MCF 10A (cell line): Measurements from ENCODE around the gene SPACA7. TPM values are rescaled to one million over a fixed set of nuclear protein-coding genes. Genes with fewer than 3 reads are reported as not detected.

Source experiments
- BruUV-seq: library from RNA; stranded (reverse); fragments of 400-500 nt; replicated peaks from 2 replicates; lab custom pipeline; 2021; lab: Mats Ljungman, UMichigan
- CTCF ChIA-PET: fragments of 300-600 bp; sonication (Branson Sonifier 250); formaldehyde crosslinking; extraction: SDS; loops from one replicate; lab custom pipeline; 2021; ENCODE audit warnings: antibody characterized with exemption, inconsistent platforms; lab: Yijun Ruan, JAX
- POLR2A ChIA-PET: fragments of 300-600, 350-650 bp; sonication (Branson Sonifier 250); formaldehyde crosslinking; extraction: SDS; loops from one replicate; lab custom pipeline; 2020; ENCODE audit warnings: antibody characterized with exemption, inconsistent platforms; lab: Yijun Ruan, JAX
- DNase-seq: peaks from one replicate; pipeline ENCODE4 v3.0.0-alpha.2; 2018; ENCODE audit not compliant: unreplicated experiment
- H3K27ac Mint-ChIP-seq: one replicate; pipeline ENCODE4 v1.8.0; 2022; ENCODE audit warnings: mild to moderate bottlenecking, low read depth, mixed read lengths; ENCODE audit not compliant: unreplicated experiment
- H3K27me3 Mint-ChIP-seq: one replicate; pipeline ENCODE4 v1.8.0; 2022; ENCODE audit warnings: mixed read lengths; ENCODE audit not compliant: insufficient read depth, unreplicated experiment
- H3K36me3 Mint-ChIP-seq: one replicate; pipeline ENCODE4 v1.8.0; 2022; ENCODE audit warnings: mild to moderate bottlenecking, moderate library complexity, mixed read lengths; ENCODE audit not compliant: insufficient read depth, unreplicated experiment
- H3K4me1 Mint-ChIP-seq: one replicate; pipeline ENCODE4 v1.8.0; 2022; ENCODE audit warnings: mixed read lengths; ENCODE audit not compliant: insufficient read depth, unreplicated experiment
- H3K4me3 Mint-ChIP-seq: one replicate; pipeline ENCODE4 v1.8.0; 2022; ENCODE audit warnings: mild to moderate bottlenecking, moderate library complexity, mixed read lengths; ENCODE audit not compliant: unreplicated experiment
- H3K9me3 Mint-ChIP-seq: one replicate; pipeline ENCODE4 v1.8.0; 2022; ENCODE audit warnings: mixed read lengths; ENCODE audit not compliant: unreplicated experiment
- intact Hi-C: fragments of 100-400 bp; cut with micrococcal nuclease; formaldehyde crosslinking; loops from 2 replicates; pipeline ENCODE4 v1.14.1; 2022
- total RNA-seq: library from RNA; stranded (reverse); gene quantifications from 2 replicates; pipeline ENCODE4 v1.2.3, GENCODE V29; 2022
- TF ChIP-seq, protein P1 (sequence below): fragments of 200-600 bp; IDR thresholded peaks from one replicate; pipeline ENCODE4 v1.8.0; 2022; ENCODE audit warnings: antibody characterized with exemption, mild to moderate bottlenecking; ENCODE audit not compliant: unreplicated experiment

Gene SPACA7
- total RNA-seq, 1 experiment from 2014 or later = not detected

DNA sequence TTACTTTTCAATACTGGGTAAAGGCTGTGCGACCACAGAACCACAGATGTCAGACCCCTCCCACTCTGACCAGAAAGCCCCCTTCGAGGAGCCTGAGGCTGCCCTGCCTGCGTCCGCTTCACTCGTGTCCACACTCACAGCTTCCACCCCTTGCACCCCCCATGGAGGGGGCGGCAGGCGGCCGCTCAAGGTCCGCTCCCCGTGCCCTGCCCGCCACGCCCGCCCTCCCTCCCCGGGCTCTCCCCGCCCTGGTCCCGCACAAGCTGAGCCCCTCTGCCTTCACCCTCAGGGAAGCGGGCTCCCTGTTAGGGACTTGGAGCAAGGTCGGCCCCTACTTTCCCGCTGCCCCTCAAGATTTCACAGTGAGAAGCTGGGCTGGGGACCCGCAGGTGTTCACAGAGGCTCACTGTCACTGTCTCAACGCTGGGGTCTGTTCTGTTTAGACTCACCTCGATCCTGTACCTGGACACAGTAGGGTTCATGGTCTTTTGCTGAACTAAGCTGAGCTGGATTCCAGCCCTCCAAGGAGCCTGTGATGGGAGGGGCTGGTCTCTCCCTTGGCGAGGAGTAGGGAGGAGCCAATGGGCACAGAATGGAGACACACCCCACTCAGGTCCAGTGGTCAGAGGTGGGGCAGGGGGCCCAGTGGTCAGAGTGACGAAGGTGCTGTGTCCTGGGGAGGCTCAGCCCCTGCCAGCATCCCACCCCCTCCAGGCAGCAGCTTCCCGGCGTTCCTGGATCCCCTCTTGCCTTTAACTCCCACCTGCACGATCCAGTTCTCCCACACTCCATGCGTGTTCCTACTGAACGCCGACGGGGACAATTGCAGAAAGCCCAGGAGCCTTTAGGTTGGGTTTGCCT lies 69.5 kb downstream of the SPACA7 start:
- intact Hi-C loops = no loop called here
- H3K27me3 Mint-ChIP-seq = no peaks in the 10 kb centered on the region

DNA sequence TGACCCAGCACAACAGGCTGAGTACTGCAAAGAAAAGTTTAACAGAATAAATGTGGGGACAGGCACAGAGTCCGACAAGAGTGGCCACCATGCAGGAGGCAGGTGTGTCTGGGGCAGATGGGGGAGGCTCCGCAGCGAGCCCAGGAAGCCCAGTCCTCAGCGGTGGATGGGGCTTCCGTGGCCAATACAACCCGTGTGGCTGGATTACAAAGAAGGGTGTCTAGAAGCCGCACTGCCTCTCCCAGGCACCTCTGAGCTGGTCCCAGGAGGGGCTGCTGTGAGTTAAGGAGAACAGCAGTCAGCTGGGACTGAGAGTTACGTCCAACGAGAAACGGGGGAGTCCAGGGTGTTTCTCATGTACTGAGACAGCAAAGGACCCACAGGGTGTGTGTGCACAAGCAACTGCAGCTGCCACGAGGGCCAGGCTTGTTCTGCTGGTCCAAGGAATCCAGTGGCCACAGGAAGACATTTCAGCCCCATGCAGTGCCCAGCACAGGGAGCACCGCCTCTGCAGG lies 70.2 kb downstream of the SPACA7 start:
- CTCF ChIA-PET = interaction anchor here (0.9 to 9.0 kb wide), 5 partner anchors 9 to 971 kb away, joined by 3 to 161 read pairs (median 5); no protein-coding TSS in a partner anchor
- intact Hi-C loops = no loop called here

More for the DNA sequence above, 69.5 kb downstream of the SPACA7 start:
- Mint-ChIP-seq H3K9me3 (peaks cover 14% of the 10 kb centered on the region), H3K36me3 (no peaks in the 10 kb centered on the region), H3K27ac (no peak overlapping the region), H3K4me3 (no peak overlapping the region), H3K4me1 (no peaks in the 10 kb centered on the region)
- TF ChIP-seq, protein P1, sequence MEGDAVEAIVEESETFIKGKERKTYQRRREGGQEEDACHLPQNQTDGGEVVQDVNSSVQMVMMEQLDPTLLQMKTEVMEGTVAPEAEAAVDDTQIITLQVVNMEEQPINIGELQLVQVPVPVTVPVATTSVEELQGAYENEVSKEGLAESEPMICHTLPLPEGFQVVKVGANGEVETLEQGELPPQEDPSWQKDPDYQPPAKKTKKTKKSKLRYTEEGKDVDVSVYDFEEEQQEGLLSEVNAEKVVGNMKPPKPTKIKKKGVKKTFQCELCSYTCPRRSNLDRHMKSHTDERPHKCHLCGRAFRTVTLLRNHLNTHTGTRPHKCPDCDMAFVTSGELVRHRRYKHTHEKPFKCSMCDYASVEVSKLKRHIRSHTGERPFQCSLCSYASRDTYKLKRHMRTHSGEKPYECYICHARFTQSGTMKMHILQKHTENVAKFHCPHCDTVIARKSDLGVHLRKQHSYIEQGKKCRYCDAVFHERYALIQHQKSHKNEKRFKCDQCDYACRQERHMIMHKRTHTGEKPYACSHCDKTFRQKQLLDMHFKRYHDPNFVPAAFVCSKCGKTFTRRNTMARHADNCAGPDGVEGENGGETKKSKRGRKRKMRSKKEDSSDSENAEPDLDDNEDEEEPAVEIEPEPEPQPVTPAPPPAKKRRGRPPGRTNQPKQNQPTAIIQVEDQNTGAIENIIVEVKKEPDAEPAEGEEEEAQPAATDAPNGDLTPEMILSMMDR = no peak
- POLR2A ChIA-PET = no interaction called here
- no peak for DNase-seq
- CTCF ChIA-PET = interaction anchor here (0.6 to 9.0 kb wide), 7 partner anchors 10 to 970 kb away, joined by 3 to 161 read pairs (median 4); no protein-coding TSS in a partner anchor
- no TSS peak for BruUV-seq

DNA sequence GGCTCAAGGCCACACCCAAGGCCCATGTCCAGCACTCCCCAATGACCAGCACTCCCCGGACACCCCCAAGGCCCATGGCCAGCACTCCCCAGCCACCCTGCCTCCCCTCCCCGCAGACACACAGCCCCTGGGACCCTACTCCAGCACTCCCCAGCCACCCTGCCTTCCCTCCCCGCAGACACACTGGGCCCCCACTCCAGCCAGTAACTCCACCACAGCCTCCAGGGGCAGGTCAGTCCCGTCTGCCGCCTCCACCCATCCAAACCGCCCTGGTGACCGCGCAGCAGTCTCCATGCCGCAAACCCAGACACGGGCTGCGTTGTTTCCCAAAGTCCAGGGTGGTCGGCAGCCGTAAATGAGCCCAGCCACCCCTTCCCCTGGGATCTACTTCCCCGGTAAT lies 70.7 kb downstream of the SPACA7 start:
- TF ChIP-seq, protein P1 = no peak
- Mint-ChIP-seq H3K9me3 (peaks cover 7% of the 10 kb centered on the region), H3K27me3 (no peaks in the 10 kb centered on the region), H3K27ac (no peak overlapping the region), H3K4me1 (no peaks in the 10 kb centered on the region), H3K36me3 (no peaks in the 10 kb centered on the region), H3K4me3 (no peak overlapping the region)
- ChIA-PET CTCF (interaction anchor here (0.9 to 9.0 kb wide), 5 partner anchors 8 to 973 kb away, joined by 3 to 161 read pairs (median 6); no protein-coding TSS in a partner anchor), POLR2A (no interaction called here)
- BruUV-seq = no TSS peak
- intact Hi-C loops = no loop called here
- no peak for DNase-seq

More for the DNA sequence above, 70.2 kb downstream of the SPACA7 start:
- peaks cover 10% of the 10 kb centered on the region for H3K9me3 Mint-ChIP-seq
- TF ChIP-seq, protein P1 = no peak
- no peaks in the 10 kb centered on the region for H3K27me3 Mint-ChIP-seq
- H3K4me1 Mint-ChIP-seq = no peaks in the 10 kb centered on the region
- POLR2A ChIA-PET = no interaction called here
- H3K27ac Mint-ChIP-seq = no peak overlapping the region
- H3K36me3 Mint-ChIP-seq = no peaks in the 10 kb centered on the region
- no peak overlapping the region for H3K4me3 Mint-ChIP-seq
- no TSS peak for BruUV-seq
- DNase-seq = no peak

DNA sequence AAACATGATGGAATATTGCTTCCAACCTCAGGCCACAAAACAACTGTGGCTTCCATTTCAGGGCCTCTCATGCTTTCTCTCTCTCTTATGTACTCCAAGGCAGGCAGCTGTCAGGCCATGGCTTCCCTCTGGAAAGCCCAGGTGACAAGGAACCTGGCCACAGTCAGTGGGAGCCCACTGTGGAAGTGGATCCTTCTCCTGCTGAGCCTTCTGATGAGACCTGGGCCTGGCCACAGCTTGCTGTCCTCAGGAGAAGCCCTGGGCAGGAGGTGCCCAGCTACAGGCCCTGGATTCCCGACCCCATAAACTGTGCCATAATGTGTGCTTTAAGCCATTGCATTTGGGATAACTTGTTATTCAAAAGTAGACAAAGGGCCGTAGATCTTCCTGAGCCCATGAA lies 71.2 kb downstream of the SPACA7 start:
- intact Hi-C loops = no loop called here
- Mint-ChIP-seq H3K27me3 (no peaks in the 10 kb centered on the region), H3K9me3 (peaks cover 7% of the 10 kb centered on the region), H3K4me3 (no peak overlapping the region), H3K36me3 (no peaks in the 10 kb centered on the region), H3K4me1 (no peaks in the 10 kb centered on the region), H3K27ac (no peak overlapping the region)
- ChIA-PET CTCF (interaction anchor here (2.5 kb wide), 1 partner anchor 973 kb away, joined by 8 read pairs; no protein-coding TSS in a partner anchor), POLR2A (no interaction called here)
- no TSS peak for BruUV-seq
- no peak for DNase-seq
- TF ChIP-seq, protein P1 = no peak
